HepG2 (cell line): ENCODE results near the gene PIR. TPM values are rescaled to one million over a fixed set of nuclear protein-coding genes. Genes with fewer than 3 reads are reported as not detected.

Experiments
- ARNT2 ChIP-seq: sonication (generic); formaldehyde crosslinking; IDR thresholded peaks from 2 replicates; pipeline ENCODE4 v1.8.0; 2022; ENCODE audit warnings: mild to moderate bottlenecking, low read depth, missing genetic modification reagents, moderate library complexity
- CCAR2 ChIP-seq: fragments of 200-400 bp; formaldehyde crosslinking; optimal IDR thresholded peaks from 2 replicates; pipeline ENCODE3; 2018; ENCODE audit warnings: low read depth, mild to moderate bottlenecking, low read length, moderate library complexity
- CHCHD3 ChIP-seq: sonication (generic); formaldehyde crosslinking; IDR thresholded peaks from 2 replicates; pipeline ENCODE4 v1.8.0; 2022; ENCODE audit warnings: mild to moderate bottlenecking, missing genetic modification reagents, moderate library complexity
- FOSL2 ChIP-seq: sonication (generic); formaldehyde crosslinking; IDR thresholded peaks from 2 replicates; pipeline ENCODE4 v1.4.0; 2020; ENCODE audit warnings: missing genetic modification reagents
- GTF2F1 ChIP-seq: fragments of 150-350 bp; IDR thresholded peaks from 2 replicates; pipeline ENCODE4 v1.6.1; 2014; ENCODE audit warnings: low read length
- HDAC2 ChIP-seq: sonication (generic); formaldehyde crosslinking; IDR thresholded peaks from 2 replicates; pipeline ENCODE4 v1.4.0; 2020; ENCODE audit warnings: missing genetic modification reagents
- HNF4G ChIP-seq, 2 experiments: sonication (generic) in 1 of 2; formaldehyde crosslinking in 1 of 2; IDR thresholded peaks; 2 replicates each; pipeline versions ENCODE4 v1.4.0 to v1.6.1; 2011 to 2020; ENCODE audit warnings: borderline replicate concordance in 2 of 2, low read depth in 2 of 2, mild to moderate bottlenecking in 2 of 2, low read length in 1 of 2, missing genetic modification reagents in 1 of 2, moderate library complexity in 1 of 2
- JUN ChIP-seq: sonication (generic); formaldehyde crosslinking; IDR thresholded peaks from 2 replicates; pipeline ENCODE4 v1.4.0; 2020; ENCODE audit warnings: mild to moderate bottlenecking, missing genetic modification reagents
- KDM4B ChIP-seq: sonication (generic); formaldehyde crosslinking; IDR thresholded peaks from 2 replicates; pipeline ENCODE4 v1.4.0; 2020; ENCODE audit warnings: missing genetic modification reagents
- NFATC3 ChIP-seq: sonication (generic); formaldehyde crosslinking; IDR thresholded peaks from 2 replicates; pipeline ENCODE4 v1.5.1; 2020; ENCODE audit warnings: mild to moderate bottlenecking, missing genetic modification reagents
- NFE2L1 ChIP-seq: sonication (generic); formaldehyde crosslinking; IDR thresholded peaks from 2 replicates; pipeline ENCODE4 v1.4.0; 2020; ENCODE audit warnings: missing genetic modification reagents, mild to moderate bottlenecking, borderline replicate concordance
- PCBP1 ChIP-seq: fragments of 200-400 bp; formaldehyde crosslinking; IDR thresholded peaks from 2 replicates; pipeline ENCODE4 v1.6.1; 2017; ENCODE audit warnings: mild to moderate bottlenecking, low read depth, low read length, borderline replicate concordance
- REXO4 ChIP-seq: sonication (generic); formaldehyde crosslinking; IDR thresholded peaks from 2 replicates; pipeline ENCODE4 v1.8.0; 2022; ENCODE audit warnings: missing genetic modification reagents, mild to moderate bottlenecking, borderline replicate concordance
- SMARCC2 ChIP-seq: fragments of 450-650 bp; IDR thresholded peaks from 2 replicates; pipeline ENCODE4 v1.6.1; 2017; ENCODE audit warnings: antibody characterized with exemption, mild to moderate bottlenecking
- STAG1 ChIP-seq: sonication (generic); formaldehyde crosslinking; IDR thresholded peaks from 2 replicates; pipeline ENCODE4 v1.4.0; 2020; ENCODE audit warnings: missing genetic modification reagents
- ZC3H13 ChIP-seq: sonication (generic); formaldehyde crosslinking; IDR thresholded peaks from 2 replicates; pipeline ENCODE4 v1.8.1; 2023; ENCODE audit warnings: mild to moderate bottlenecking, missing genetic modification reagents, moderate library complexity
- ZNF160 ChIP-seq: sonication (generic); formaldehyde crosslinking; IDR thresholded peaks from 2 replicates; pipeline ENCODE4 v1.8.0; 2022; ENCODE audit warnings: mild to moderate bottlenecking, inconsistent platforms, missing genetic modification reagents
- ZNF260 ChIP-seq: sonication (generic); formaldehyde crosslinking; IDR thresholded peaks from 2 replicates; pipeline ENCODE4 v1.4.0; 2020; ENCODE audit warnings: missing genetic modification reagents, low read depth, mild to moderate bottlenecking, borderline replicate concordance
- ZNF282 ChIP-seq: fragments of 450-650 bp; IDR thresholded peaks from 2 replicates; pipeline ENCODE4 v1.6.1; 2018; ENCODE audit not compliant: partially characterized antibody
- ZNF501 ChIP-seq: sonication (generic); formaldehyde crosslinking; IDR thresholded peaks from 2 replicates; pipeline ENCODE4 v1.5.1; 2020; ENCODE audit warnings: mild to moderate bottlenecking, moderate library complexity, missing genetic modification reagents
- ZNF569 ChIP-seq: sonication (generic); formaldehyde crosslinking; IDR thresholded peaks from 2 replicates; pipeline ENCODE4 v1.5.0; 2020; ENCODE audit warnings: mild to moderate bottlenecking, missing genetic modification reagents, moderate library complexity, borderline replicate concordance
- ZNF609 ChIP-seq: sonication (generic); formaldehyde crosslinking; IDR thresholded peaks from 2 replicates; pipeline ENCODE4 v1.4.0; 2020; ENCODE audit warnings: mild to moderate bottlenecking, missing genetic modification reagents, borderline replicate concordance
- polyA plus RNA-seq, 8 experiments: library from polyadenylated mRNA; depleted of rRNA in 3 of 8; stranded (reverse) in 7 of 8; unstranded in 1 of 8; fragments of >200 nt; fragmentation: Illumina TruSeq in 4 of 8; extraction: Trizol in 4 of 8; gene quantifications; 2 replicates each; pipeline versions ENCODE4 v1.2.1 to v1.2.3, GENCODE V29; 2011 to 2016; ENCODE audit warnings: low read depth in 4 of 8, missing spikeins in 1 of 8, mixed read lengths in 1 of 8; ENCODE audit not compliant: insufficient read depth in 1 of 8
- total RNA-seq, 5 experiments: library from RNA; depleted of rRNA; stranded (reverse); fragments of >200 nt; fragmentation: Illumina TruSeq; extraction: Trizol; gene quantifications; 2 replicates each; pipeline ENCODE4 v1.2.3, GENCODE V29; 2016; ENCODE audit warnings: low read depth in 1 of 5
- TF ChIP-seq, protein P1 (sequence below): sonication (generic); formaldehyde crosslinking; IDR thresholded peaks from 2 replicates; pipeline ENCODE4 v1.4.0; 2020; ENCODE audit warnings: missing genetic modification reagents
- TF ChIP-seq, protein P2 (sequence below): IDR thresholded peaks from 2 replicates; pipeline ENCODE4 v1.6.1; 2016; ENCODE audit warnings: low read depth, borderline replicate concordance

Gene PIR
- total and polyA plus RNA-seq, 2 of the 13 experiments (the other 11 are each of a cell fraction or from before 2014, with no cell fraction given) = 12.2 to 38.0 TPM

GRCh38 chrX:15493118-15493962, at the start of gene PIR (continued):
- TF ChIP-seq JUN (CRISPR knock-in tag) (no peak), NFE2L1 (peak; percentile 94; the same call in 1 of the 2 replicates), HNF4G (IDR thresholded peaks at IDR 0.05; ENCODE audit: borderline replicate concordance, low read depth, low read length) (no peak), HNF4G (CRISPR knock-in tag; IDR thresholded peaks at IDR 0.05; ENCODE audit: borderline replicate concordance, low read depth) (no peak), PCBP1 (no peak), ZNF609 (CRISPR knock-in tag) (no peak), CHCHD3 (CRISPR knock-in tag) (no peak), NFATC3 (CRISPR knock-in tag) (no peak), ZNF282 (no peak), HDAC2 (CRISPR knock-in tag) (no peak), ZNF569 (CRISPR knock-in tag) (no peak), ZNF501 (CRISPR knock-in tag) (0 out of 2 replicates have a peak, but pooled peaks have one; percentile 25), FOSL2 (peak; percentile 36; the same call in 1 of the 2 replicates), ZNF260 (CRISPR knock-in tag) (no peak), REXO4 (CRISPR knock-in tag) (no peak), KDM4B (CRISPR knock-in tag) (no peak), GTF2F1 (no peak), CCAR2 (no peak), SMARCC2 (no peak), ZNF160 (CRISPR knock-in tag) (no peak), ZC3H13 (no peak), ARNT2 (no peak), STAG1 (CRISPR knock-in tag) (peak; percentile 11)
- TF ChIP-seq, protein P1, sequence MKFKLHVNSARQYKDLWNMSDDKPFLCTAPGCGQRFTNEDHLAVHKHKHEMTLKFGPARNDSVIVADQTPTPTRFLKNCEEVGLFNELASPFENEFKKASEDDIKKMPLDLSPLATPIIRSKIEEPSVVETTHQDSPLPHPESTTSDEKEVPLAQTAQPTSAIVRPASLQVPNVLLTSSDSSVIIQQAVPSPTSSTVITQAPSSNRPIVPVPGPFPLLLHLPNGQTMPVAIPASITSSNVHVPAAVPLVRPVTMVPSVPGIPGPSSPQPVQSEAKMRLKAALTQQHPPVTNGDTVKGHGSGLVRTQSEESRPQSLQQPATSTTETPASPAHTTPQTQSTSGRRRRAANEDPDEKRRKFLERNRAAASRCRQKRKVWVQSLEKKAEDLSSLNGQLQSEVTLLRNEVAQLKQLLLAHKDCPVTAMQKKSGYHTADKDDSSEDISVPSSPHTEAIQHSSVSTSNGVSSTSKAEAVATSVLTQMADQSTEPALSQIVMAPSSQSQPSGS = no peak
- TF ChIP-seq, protein P2, sequence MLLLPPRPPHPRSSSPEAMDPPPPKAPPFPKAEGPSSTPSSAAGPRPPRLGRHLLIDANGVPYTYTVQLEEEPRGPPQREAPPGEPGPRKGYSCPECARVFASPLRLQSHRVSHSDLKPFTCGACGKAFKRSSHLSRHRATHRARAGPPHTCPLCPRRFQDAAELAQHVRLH (CRISPR knock-in tag) = no peak
